GM19452 (cell line): ENCODE measurements around the gene CEBPB.

Experiments used
- ATAC-seq: cut with Tn5 transposase; IDR thresholded peaks from one replicate; pipeline ENCODE4 v1.9.1; 2021; ENCODE audit not compliant: unreplicated experiment

CEBPB gene

GRCh38 chr20:50210066-50210619 is 19.5 kb downstream of the CEBPB start:
- ATAC-seq = no peak

GRCh38 chr20:50211091-50211490 is 20.5 kb downstream of the CEBPB start:
- ATAC-seq = no peak

- no peak for ATAC-seq
Measured at GRCh38 chr20:50213531-50214106, 23.0 kb downstream of the CEBPB start.

GRCh38 chr20:50214226-50215024 is 23.8 kb downstream of the CEBPB start:
- ATAC-seq = no peak

- ATAC-seq = no peak
Measured at GRCh38 chr20:50215101-50215690, 24.6 kb downstream of the CEBPB start.

GRCh38 chr20:50215926-50216325 is 25.3 kb downstream of the CEBPB start:
- ATAC-seq = no peak

- no peak for ATAC-seq
Measured at GRCh38 chr20:50216543-50217206, 26.0 kb downstream of the CEBPB start.

GRCh38 chr20:50217207-50217949 is 26.7 kb downstream of the CEBPB start:
- no peak for ATAC-seq

- ATAC-seq = no peak
Measured at GRCh38 chr20:50218987-50219435, 28.4 kb downstream of the CEBPB start.

- no peak for ATAC-seq
Measured at GRCh38 chr20:50219600-50219999, 29.0 kb downstream of the CEBPB start.

- ATAC-seq = no peak
Measured at GRCh38 chr20:50220093-50220893, 29.7 kb downstream of the CEBPB start.

- no peak for ATAC-seq
Measured at GRCh38 chr20:50220894-50221365, 30.3 kb downstream of the CEBPB start.

GRCh38 chr20:50221501-50222308 is 31.1 kb downstream of the CEBPB start:
- no peak for ATAC-seq

GRCh38 chr20:50222309-50223038 is 31.8 kb downstream of the CEBPB start:
- ATAC-seq = no peak

- no peak for ATAC-seq
Measured at GRCh38 chr20:50223039-50224005, 32.7 kb downstream of the CEBPB start.

- no peak for ATAC-seq
Measured at GRCh38 chr20:50224052-50224451, 33.4 kb downstream of the CEBPB start.
